ENCODE measurements around the gene GJD3. TPM values are rescaled to one million over a fixed set of nuclear protein-coding genes. Genes with fewer than 3 reads are reported as not detected.
"Not testable (repeated sequence)": the region's sequence is repeated elsewhere in the genome, so short reads cannot be mapped to it uniquely, and the experiment has no call there.

Gene GJD3
- total RNA-seq, 4 donors from 2014 or later: 1.6 to 3.4 (median 1.7) TPM

- H3K9me3 ChIP-seq: no peaks in the 10 kb centered on the region
- intact Hi-C loops (cut with DNase I): no loop called here
Measured at GRCh38 chr17:40407460-40407859, 42.9 kb upstream of the GJD3 start.

GRCh38 chr17:40404003-40404402 lies 39.5 kb upstream of the GJD3 start:
- Histone ChIP-seq H3K4me3 (replicated peaks in 1 of 3) (no peak overlapping the region), H3K27me3 (no peaks in the 10 kb centered on the region), H3K36me3 (no peaks in the 10 kb centered on the region), H3K4me1 (no peaks in the 10 kb centered on the region), H3K9me3 (no peaks in the 10 kb centered on the region), H3K27ac (no peak overlapping the region)
- TF ChIP-seq CTCF (IDR thresholded peaks at IDR 0.05) (no peak), POLR2A (IDR thresholded peaks at IDR 0.05) (no peak)
- intact Hi-C loops (cut with DNase I): no loop called here
- 94% methylated on average over 3 of the region's 3 CpGs for WGBS, 2 donors
- no peak for DNase-seq

More at GRCh38 chr17:40407460-40407859, 42.9 kb upstream of the GJD3 start:
- no peaks in the 10 kb centered on the region for H3K36me3 ChIP-seq
- no peak for DNase-seq
- H3K4me1 ChIP-seq: peaks cover 7 to 19% of the 10 kb centered on the region in 2 donors
- TF ChIP-seq POLR2A (IDR thresholded peaks at IDR 0.05) (no peak), CTCF (IDR thresholded peaks at IDR 0.05) (no peak)
- no peak overlapping the region for H3K27ac ChIP-seq
- WGBS, 2 donors: 93 to 96% methylated on average over 3 of the region's 3 CpGs
- no peaks in the 10 kb centered on the region for H3K27me3 ChIP-seq
- no peak overlapping the region for H3K4me3 ChIP-seq (replicated peaks in 1 of 3)

GRCh38 chr17:40402668-40403067 lies 38.1 kb upstream of the GJD3 start:
- Histone ChIP-seq H3K27ac (no peak overlapping the region), H3K4me1 (no peaks in the 10 kb centered on the region), H3K36me3 (no peaks in the 10 kb centered on the region), H3K9me3 (no peaks in the 10 kb centered on the region), H3K27me3 (no peaks in the 10 kb centered on the region), H3K4me3 (replicated peaks in 1 of 3) (no peak overlapping the region)
- WGBS, 2 donors: 88 to 100% methylated on average over 1 of the region's 1 CpG
- TF ChIP-seq POLR2A (IDR thresholded peaks at IDR 0.05) (no peak), CTCF (IDR thresholded peaks at IDR 0.05) (no peak)
- DNase-seq: no peak
- intact Hi-C loops (cut with DNase I): no loop called here

- 61 to 67% methylated on average over 4 of the region's 4 CpGs for WGBS, 2 donors
- intact Hi-C loops (cut with DNase I): no loop called here
Measured at GRCh38 chr17:40399185-40399584, 34.6 kb upstream of the GJD3 start.

GRCh38 chr17:40386555-40386954 lies 22.0 kb upstream of the GJD3 start:
- H3K9me3 ChIP-seq; H3K4me3 ChIP-seq (replicated peaks in 1 of 3); H3K27me3 ChIP-seq; H3K27ac ChIP-seq; H3K4me1 ChIP-seq; intact Hi-C loops (cut with DNase I); DNase-seq; H3K36me3 ChIP-seq: not testable (repeated sequence)
- WGBS, 2 donors: 99 to 100% methylated on average over 3 of the region's 3 CpGs

More at GRCh38 chr17:40399185-40399584, 34.6 kb upstream of the GJD3 start:
- no peak for TF ChIP-seq POLR2A (IDR thresholded peaks at IDR 0.05)
- peak in 5 of 6 experiments; percentile 20 to 71 (median 55) for TF ChIP-seq CTCF (IDR thresholded peaks at IDR 0.05)
- no peaks in the 10 kb centered on the region for H3K27me3 ChIP-seq
- no peaks in the 10 kb centered on the region for H3K36me3 ChIP-seq
- no peaks in the 10 kb centered on the region for H3K9me3 ChIP-seq
- H3K4me3 ChIP-seq (replicated peaks in 1 of 3): no peak overlapping the region
- DNase-seq: no peak
- no peaks in the 10 kb centered on the region for H3K4me1 ChIP-seq
- no peak overlapping the region for H3K27ac ChIP-seq

GRCh38 chr17:40382251-40382650 lies 17.7 kb upstream of the GJD3 start:
- intact Hi-C loops (cut with DNase I): no loop called here

More at GRCh38 chr17:40382251-40382650, 17.7 kb upstream of the GJD3 start:
- no peaks in the 10 kb centered on the region for H3K4me1 ChIP-seq
- H3K9me3 ChIP-seq: no peaks in the 10 kb centered on the region
- no peak overlapping the region for H3K27ac ChIP-seq
- H3K27me3 ChIP-seq: no peaks in the 10 kb centered on the region
- no peak for DNase-seq
- TF ChIP-seq CTCF (IDR thresholded peaks at IDR 0.05) (no peak), POLR2A (IDR thresholded peaks at IDR 0.05) (no peak)
- no peak overlapping the region for H3K4me3 ChIP-seq (replicated peaks in 1 of 3)
- 67 to 71% methylated on average over 4 of the region's 4 CpGs for WGBS, 2 donors
- H3K36me3 ChIP-seq: no peaks in the 10 kb centered on the region

Data from thyroid gland (tissue), 4 donors.